Muscle layer of colon (tissue), 2 donors: ENCODE results near the gene CHAD.
"Not testable (repeated sequence)": the region's sequence is repeated elsewhere in the genome, so short reads cannot be mapped to it uniquely, and the experiment has no call there.

Experiments used
- H3K27ac ChIP-seq: one replicate; pipeline ENCODE4 v1.7.0; 2013; ENCODE audit warnings: low read depth, mild to moderate bottlenecking, low read length, moderate library complexity
- H3K27me3 ChIP-seq, 2 donors: one replicate each; pipeline ENCODE4 v1.7.0; 2013; ENCODE audit warnings: low read length in 2 of 2, mild to moderate bottlenecking in 2 of 2; ENCODE audit not compliant: insufficient read depth in 2 of 2, control insufficient read depth in 1 of 2
- H3K36me3 ChIP-seq: one replicate; pipeline ENCODE4 v1.7.0; 2013; ENCODE audit warnings: mild to moderate bottlenecking, low read length; ENCODE audit not compliant: insufficient read depth
- H3K4me1 ChIP-seq: one replicate; pipeline ENCODE4 v1.7.0; 2013; ENCODE audit warnings: mild to moderate bottlenecking, low read length; ENCODE audit not compliant: insufficient read depth
- H3K4me3 ChIP-seq, 2 donors: one replicate each; pipeline ENCODE4 v1.7.0; 2013; ENCODE audit warnings: low read length in 2 of 2, low read depth in 1 of 2, mild to moderate bottlenecking in 1 of 2, moderate library complexity in 1 of 2
- H3K9ac ChIP-seq: one replicate; pipeline ENCODE4 v1.7.0; 2013; ENCODE audit warnings: low read length
- H3K9me3 ChIP-seq: one replicate; pipeline ENCODE4 v1.7.0; 2013; ENCODE audit warnings: mild to moderate bottlenecking, low read length
- donor health status: abdominal sarcoma.
- donor health status: Adenocarcinoma of cecum.

The CHAD gene

GRCh38 chr17:50422738-50423137, 45.9 kb downstream of the CHAD start:
- Histone ChIP-seq H3K36me3 (no peaks in the 10 kb centered on the region), H3K27ac (no peak overlapping the region), H3K4me1 (peaks cover 30% of the 10 kb centered on the region), H3K9ac (no peak overlapping the region), H3K4me3 (no peak overlapping the region), H3K27me3 (no peaks in the 10 kb centered on the region), H3K9me3 (no peaks in the 10 kb centered on the region)

GRCh38 chr17:50421308-50422051, 47.2 kb downstream of the CHAD start:
- no peak overlapping the region for H3K4me3 ChIP-seq
- H3K27ac ChIP-seq = peak overlapping the region; percentile 44
- no peaks in the 10 kb centered on the region for H3K27me3 ChIP-seq
- H3K36me3 ChIP-seq = no peaks in the 10 kb centered on the region
- H3K9me3 ChIP-seq = no peaks in the 10 kb centered on the region
- peaks cover 17% of the 10 kb centered on the region for H3K4me1 ChIP-seq
- no peak overlapping the region for H3K9ac ChIP-seq

DNA sequence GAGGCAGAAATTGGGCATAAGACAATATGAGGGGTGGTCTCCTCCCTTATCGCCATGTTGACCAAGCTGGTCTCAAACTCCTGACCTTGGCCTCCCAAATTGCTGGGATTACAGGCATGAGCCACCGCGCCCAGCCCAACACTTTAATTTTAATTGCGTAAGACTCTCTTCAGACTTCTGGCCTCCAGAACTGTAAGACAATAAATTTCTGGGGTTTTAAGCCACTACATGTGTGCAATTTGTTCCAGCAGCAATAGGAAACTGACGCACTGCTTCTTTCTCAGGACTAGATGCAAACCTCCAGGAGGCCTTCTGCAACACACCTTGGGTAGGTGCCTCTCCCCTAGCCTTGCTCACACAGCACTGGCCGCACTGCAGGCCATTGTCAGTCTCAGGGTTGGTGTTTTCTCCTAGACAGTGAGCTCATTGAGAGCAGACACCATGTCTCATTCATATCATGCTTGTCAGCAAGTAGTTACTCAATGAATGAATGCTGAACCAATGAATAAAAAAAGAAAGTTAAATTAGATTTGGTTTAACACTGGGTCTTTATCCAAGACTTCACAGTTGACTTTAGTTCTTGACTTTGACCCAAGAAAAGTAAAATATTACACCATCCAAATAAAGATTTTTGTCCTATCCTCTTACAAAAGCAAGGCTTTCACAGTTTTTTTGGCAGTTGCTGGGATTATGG, 48.1 kb downstream of the CHAD start:
- H3K36me3 ChIP-seq = no peaks in the 10 kb centered on the region
- H3K4me1 ChIP-seq = peaks cover 16% of the 10 kb centered on the region
- H3K9ac ChIP-seq = no peak overlapping the region
- H3K27ac ChIP-seq = no peak overlapping the region
- no peaks in the 10 kb centered on the region for H3K9me3 ChIP-seq
- H3K27me3 ChIP-seq = no peaks in the 10 kb centered on the region
- no peak overlapping the region for H3K4me3 ChIP-seq

DNA sequence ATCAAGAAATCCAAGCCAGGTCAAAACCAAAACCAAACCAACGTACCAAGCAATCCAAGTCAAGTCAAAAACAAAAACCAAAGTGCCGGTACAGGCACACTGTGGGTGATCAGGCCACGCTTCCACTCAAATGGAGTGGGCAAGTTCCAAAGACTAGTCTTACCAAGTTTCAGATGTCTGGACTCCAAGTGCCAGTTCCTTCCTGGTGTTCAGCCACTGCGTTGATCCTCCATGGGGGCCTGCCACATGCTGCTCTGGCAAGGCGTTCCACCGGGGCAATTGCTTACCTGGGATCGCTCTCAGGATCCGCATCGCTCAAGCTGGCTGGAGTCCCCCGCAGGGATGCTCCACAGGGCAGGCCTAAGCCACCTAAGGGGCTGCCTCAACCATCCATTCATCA, 49.1 kb downstream of the CHAD start:
- not testable (repeated sequence) for H3K27ac ChIP-seq, H3K4me3 ChIP-seq, H3K27me3 ChIP-seq, H3K4me1 ChIP-seq, H3K36me3 ChIP-seq, H3K9ac ChIP-seq, H3K9me3 ChIP-seq

DNA sequence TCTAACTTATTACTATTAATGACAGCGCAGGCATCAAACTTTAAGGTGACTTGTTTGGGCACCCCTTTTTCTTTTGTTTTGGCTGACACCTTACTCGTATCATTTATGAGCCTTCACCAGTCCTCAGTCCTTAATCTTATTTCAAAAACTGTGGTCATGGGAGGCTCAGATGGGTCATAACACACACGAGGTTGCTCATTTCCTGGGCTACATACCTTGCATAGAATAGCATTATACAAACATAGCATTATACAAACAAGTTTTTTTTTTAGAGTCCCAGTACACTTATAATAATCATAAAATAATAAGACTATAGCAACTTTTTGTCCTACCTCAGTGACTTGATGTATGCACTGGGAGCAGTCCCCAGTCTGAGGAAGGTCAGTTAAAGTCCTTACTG, 53.9 kb downstream of the CHAD start:
- no peak overlapping the region for H3K9ac ChIP-seq
- no peaks in the 10 kb centered on the region for H3K9me3 ChIP-seq
- H3K36me3 ChIP-seq = no peaks in the 10 kb centered on the region
- no peaks in the 10 kb centered on the region for H3K4me1 ChIP-seq
- H3K4me3 ChIP-seq = no peak overlapping the region
- no peaks in the 10 kb centered on the region for H3K27me3 ChIP-seq
- H3K27ac ChIP-seq = no peak overlapping the region
